Panc1 (cell line): ENCODE measurements around the gene C1orf232.

Experiments
- POLR2AphosphoS5 ChIP-seq: IDR thresholded peaks from 2 replicates; pipeline ENCODE4 v1.6.1; 2012; ENCODE audit warnings: mild to moderate bottlenecking, low read depth, low read length, moderate library complexity
- REST ChIP-seq, 2 experiments: IDR thresholded peaks; 2 replicates each; pipeline ENCODE4 v1.6.1; 2011 to 2012; ENCODE audit warnings: low read depth in 2 of 2, control low read depth in 1 of 2, low read length in 1 of 2, mild to moderate bottlenecking in 1 of 2, moderate library complexity in 1 of 2; ENCODE audit not compliant: insufficient read depth in 1 of 2
- SIN3A ChIP-seq: IDR thresholded peaks from 2 replicates; pipeline ENCODE4 v1.6.1; 2012; ENCODE audit warnings: low read depth, mild to moderate bottlenecking, low read length, moderate library complexity, borderline replicate concordance; ENCODE audit not compliant: insufficient read depth
- TF ChIP-seq, protein P1 (sequence below): fragments of 450-650 bp; IDR thresholded peaks from 2 replicates; pipeline ENCODE4 v1.5.1; 2017; ENCODE audit warnings: mild to moderate bottlenecking

GRCh38 chr1:26162220-26162709 is 6.5 kb downstream of the C1orf232 start:
- TF ChIP-seq, protein P1, sequence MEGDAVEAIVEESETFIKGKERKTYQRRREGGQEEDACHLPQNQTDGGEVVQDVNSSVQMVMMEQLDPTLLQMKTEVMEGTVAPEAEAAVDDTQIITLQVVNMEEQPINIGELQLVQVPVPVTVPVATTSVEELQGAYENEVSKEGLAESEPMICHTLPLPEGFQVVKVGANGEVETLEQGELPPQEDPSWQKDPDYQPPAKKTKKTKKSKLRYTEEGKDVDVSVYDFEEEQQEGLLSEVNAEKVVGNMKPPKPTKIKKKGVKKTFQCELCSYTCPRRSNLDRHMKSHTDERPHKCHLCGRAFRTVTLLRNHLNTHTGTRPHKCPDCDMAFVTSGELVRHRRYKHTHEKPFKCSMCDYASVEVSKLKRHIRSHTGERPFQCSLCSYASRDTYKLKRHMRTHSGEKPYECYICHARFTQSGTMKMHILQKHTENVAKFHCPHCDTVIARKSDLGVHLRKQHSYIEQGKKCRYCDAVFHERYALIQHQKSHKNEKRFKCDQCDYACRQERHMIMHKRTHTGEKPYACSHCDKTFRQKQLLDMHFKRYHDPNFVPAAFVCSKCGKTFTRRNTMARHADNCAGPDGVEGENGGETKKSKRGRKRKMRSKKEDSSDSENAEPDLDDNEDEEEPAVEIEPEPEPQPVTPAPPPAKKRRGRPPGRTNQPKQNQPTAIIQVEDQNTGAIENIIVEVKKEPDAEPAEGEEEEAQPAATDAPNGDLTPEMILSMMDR: no peak
- TF ChIP-seq POLR2AphosphoS5: no peak
- TF ChIP-seq REST (IDR thresholded peaks at IDR 0.05; ENCODE audit: insufficient read depth in 1 of 2, low read depth in 2 of 2, low read length in 1 of 2): no peak
- TF ChIP-seq SIN3A: no peak
